LoVo (cell line): ENCODE data around the gene MRPL43.

Source experiments
- DNase-seq: peaks from one replicate; pipeline ENCODE4 v3.0.0-alpha.2; 2016; ENCODE audit warnings: low spot score

The MRPL43 gene

DNA sequence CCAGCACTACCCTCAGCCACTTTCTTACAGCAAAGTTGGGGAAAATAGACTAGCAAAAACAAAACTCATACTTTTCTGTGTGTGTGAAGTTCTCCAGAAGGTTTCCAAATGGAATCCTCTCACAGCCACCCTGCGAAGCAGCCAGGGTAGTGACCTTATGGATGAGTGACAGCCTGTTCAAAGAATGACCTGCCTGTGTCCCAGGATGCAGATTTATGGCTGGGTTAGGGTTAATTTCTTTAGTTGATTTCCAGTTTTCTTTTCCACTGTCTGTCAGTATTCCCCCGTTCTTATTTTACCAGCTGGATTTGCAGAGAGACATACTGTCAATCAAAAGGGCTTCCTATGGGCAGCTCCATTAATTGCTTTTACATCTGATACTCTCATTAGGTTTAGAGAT is 20.4 kb downstream of the MRPL43 start:
- no peak for DNase-seq

DNA sequence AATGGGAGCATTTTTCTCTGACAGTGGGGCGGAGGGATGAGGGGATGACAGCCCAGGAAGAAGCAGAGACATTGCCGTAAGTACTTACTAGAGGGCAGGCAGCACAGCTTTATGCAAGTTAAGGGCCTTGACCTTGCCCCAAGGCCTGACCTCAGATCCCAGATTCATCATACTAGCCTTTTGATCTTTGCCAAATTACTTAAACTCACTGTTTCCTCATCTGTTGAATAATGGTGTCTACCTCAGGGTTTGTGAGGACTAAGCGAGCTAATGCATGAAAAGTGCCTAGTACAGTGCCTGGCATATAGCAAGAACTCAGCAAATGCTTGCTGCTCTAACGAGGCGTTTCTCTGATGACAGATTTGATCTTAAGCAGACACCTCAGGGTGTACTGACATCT is 21.5 kb downstream of the MRPL43 start:
- no peak for DNase-seq

DNA sequence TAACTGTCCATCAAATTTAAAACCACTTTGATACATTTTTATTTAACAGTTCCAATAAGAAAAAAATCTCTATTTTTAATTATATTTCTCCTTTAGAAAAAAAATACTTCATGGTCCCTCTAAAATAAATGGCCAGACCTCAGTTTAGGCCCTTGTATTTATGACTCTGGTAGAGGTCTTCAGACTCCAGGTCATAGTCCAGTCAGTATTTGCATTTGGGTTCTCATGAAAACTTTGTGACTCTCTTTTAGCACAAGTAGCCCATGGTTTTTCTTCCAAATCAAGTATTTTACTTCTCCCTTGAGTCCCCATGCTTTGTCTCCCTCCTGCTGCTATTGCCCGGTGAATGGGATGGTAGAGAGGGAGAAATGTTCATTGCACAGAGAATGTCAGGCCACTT is 23.5 kb downstream of the MRPL43 start:
- DNase-seq = no peak

DNA sequence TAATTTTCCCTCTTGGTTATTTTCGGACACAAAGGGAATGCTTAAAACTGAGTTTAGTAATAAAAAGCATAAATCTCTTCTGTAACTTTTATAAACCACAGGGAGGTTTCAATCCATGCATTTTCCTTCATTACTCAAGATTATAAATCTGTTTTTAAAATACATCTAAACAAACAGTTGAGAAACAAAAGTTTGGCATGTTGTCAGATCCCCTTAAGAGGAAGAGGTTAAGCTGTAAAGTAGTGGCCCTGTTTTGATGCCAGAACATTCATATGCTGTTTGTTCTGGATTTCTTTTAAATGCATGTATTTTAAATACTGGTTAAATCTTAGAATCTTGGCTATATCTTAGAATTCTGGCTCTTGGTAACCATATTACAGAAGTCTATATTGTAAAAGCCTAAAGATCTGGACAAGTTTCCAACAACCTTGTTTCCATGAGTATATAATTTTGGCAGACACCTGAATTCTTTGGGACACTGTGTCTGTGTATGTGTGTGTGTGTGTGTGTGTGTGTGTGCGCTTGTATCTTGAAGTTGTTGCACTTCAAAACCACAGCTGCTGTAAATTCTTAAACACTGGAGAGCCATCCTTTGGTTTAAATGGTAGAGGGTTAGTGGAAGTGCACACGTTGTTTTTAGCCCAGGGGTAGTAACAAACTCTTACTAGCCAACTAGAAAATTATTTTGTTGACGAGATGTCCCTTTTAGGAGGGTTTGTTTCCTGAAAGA is 24.8 kb downstream of the MRPL43 start:
- DNase-seq = no peak

DNA sequence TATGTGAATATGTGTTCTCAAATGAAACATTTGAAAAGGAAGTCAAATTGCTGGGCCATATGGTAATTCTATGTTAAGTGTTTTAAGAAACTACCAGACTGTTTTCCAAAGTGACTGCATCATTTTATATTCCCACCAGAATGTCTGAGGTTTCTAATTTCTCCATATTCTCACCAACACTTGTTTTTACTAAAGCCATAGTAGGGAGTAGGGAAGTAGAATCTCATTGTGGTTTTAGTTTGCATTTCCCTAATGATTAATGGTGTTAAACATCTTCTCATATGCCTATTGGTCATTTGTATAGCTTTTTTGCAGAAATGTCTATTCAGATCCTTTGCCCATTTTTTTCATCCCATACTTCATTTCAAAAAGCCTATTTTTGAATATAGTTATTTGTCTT is 27.0 kb downstream of the MRPL43 start:
- DNase-seq = no peak

DNA sequence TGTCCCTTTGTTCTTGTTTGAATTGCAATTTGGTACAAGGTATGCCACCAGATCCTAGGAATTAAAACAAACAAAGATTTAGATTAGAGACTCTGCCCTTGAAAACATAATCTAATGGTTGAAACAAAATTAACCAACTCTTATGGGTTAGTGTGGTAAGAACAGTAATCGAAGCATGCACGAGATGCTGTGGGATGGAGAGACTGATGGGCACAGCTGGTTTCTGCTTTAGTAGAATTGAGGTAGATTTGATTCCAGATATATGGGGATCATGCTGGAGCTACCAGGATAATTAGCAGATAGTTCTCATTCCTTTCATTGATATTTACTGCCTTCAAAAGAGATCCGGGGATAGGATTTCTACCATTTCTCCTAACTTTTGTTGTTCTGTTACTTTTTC is 38.4 kb downstream of the MRPL43 start:
- no peak for DNase-seq

DNA sequence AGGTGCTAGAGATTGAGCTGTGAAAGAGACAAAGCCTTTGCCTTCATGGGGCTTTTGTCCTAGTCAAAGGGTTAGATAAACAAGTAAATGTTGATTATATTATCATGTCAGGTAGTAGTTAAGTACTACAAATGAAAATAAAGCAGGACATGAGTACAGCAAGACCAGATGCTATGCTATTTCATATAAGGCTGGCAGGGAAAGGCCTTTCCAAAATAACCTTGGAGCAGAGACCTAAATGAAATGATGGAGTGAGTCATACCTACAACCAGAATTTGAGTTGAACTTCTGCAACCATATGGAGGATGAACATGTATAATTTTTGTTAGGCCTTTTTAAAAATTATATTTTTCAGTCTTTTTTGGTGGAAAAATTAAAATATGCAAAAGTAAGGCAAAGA is 41.5 kb downstream of the MRPL43 start:
- DNase-seq = no peak

DNA sequence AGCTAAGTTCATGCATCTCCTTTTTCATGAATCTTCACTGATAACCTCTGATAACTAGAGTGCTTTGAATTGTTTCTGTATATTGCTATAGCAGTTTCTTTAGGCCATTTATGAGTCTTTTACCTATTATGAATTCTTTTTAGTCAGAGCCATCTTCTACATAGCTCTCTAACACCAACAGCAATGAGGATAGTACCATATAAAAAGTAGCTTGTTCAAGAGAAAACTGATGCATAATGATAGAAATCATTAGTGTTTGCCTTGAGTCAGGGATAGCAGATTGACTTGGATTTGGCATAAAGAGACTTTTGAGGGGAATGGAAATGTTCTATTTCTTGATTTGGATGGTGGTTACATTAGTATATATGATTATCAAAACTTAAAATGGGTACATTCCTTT is 43.8 kb downstream of the MRPL43 start:
- no peak for DNase-seq

DNA sequence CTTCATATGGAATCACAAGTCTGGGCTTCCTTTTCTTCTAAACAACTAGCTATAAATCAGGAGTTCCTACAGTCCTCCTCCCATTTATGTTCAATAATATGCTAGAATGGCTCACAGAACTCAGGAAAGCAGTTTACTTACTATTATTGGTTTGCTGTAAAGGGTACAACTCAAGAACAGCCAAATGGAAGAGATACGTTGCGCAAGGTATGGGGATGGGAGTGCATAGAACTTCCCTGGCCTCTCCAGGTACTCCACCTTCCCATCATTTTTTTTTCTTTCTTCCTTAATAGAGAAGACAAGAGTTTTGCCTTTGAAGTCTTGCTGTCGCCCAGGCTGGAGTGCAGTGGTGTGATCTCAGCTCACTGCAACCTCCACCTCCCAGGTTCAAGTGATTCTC is 45.1 kb downstream of the MRPL43 start:
- DNase-seq = no peak

DNA sequence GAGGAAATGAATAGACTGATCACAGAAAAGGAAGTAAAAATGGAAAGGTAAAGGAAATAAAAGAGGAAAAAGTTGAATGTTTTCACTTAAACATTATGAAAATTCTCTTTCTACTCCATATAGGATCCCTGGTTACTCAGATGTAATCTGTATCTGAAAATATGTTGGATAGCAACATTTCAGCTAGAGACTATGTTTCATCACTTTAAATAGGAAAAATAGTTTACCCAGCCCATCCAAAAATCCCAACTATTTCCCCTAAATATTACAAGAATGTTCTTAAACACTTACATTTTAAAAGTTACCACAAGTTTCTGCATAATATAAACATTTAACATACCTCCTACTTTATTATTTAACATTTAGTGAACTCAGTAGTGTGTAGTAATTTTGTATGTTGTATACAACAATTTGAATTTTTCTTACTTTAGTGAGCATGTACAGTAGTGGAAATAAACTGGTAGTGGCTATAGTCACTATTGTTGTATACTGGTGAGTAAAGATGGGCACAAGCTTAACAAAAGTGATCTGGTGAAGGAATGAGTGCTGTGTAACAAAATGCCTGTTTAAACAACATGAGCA is 47.4 kb downstream of the MRPL43 start:
- no peak for DNase-seq
